HPDE6-E6E7 (cell line): ENCODE data around the gene CPSF4L.

Source experiments
- DNase-seq: peaks from one replicate; pipeline ENCODE4 v3.0.0; 2011; ENCODE audit warnings: missing footprints; ENCODE audit errors: extremely low spot score

CPSF4L gene

DNA sequence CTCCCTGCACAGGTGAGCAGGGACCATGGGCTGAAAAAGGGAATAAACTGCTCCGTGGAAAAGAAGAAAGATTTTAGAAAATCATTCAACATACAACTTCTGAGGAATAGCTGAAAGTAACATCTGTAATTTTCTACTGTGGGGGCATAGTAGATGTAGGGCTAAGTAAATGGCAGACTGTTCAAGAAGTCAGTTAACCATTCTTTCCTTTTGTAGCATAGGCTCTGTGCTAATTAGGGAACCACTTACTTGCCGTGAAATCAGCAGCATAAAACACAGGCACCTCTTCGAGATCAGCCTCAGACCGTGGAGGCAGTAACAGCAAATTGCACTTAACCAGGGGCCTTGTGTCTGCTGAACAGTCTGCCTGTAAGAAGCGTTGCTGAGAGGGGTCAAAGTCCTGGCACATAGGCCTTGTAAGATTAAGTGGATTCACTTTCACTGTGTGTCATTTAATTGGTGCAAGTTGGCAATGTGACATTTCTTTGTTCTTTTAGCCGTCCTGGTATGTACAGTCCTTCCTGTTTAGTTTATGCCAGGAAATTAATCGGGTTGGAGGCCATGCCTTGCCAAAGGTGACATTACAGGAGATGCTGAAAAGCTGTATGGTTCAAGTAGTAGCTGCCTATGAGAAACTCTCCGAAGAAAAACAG is 58.4 kb downstream of the CPSF4L start:
- DNase-seq, result no peak

DNA sequence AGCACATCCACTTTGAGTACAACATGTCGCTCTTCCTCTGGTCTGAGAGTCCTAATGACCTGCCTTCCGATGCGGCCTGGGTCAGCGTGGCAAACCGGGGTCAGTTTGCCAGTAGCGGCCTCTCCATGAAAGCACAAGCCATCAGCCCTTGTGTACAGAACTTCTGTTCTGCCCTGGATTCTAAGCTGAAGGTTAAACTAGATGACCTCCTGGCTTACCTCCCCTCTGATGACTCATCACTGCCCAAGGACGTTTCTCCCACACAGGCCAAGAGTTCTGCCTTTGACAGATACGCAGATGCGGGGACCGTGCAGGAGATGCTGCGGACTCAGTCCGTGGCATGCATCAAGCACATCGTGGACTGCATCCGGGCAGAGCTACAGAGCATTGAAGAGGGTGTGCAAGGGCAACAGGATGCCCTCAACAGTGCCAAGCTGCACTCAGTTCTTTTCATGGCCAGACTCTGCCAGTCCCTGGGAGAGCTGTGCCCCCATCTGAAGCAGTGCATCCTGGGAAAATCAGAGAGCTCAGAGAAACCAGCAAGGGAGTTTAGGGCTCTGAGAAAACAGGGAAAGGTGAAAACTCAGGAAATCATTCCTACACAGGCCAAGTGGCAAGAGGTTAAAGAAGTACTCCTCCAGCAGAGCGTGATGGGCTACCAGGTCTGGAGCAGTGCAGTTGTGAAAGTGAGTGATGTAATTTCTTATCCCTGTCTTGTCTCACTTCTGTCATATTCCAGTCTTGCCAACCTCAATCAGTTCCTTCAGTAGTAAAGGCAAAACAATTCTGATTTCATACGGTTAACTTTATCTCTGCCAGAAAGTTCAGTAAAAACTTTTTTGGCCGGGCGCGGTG is 60.2 kb downstream of the CPSF4L start:
- no peak for DNase-seq

GRCh38 chr17:73200476-73200875 is 61.2 kb downstream of the CPSF4L start:
- DNase-seq, result no peak

DNA sequence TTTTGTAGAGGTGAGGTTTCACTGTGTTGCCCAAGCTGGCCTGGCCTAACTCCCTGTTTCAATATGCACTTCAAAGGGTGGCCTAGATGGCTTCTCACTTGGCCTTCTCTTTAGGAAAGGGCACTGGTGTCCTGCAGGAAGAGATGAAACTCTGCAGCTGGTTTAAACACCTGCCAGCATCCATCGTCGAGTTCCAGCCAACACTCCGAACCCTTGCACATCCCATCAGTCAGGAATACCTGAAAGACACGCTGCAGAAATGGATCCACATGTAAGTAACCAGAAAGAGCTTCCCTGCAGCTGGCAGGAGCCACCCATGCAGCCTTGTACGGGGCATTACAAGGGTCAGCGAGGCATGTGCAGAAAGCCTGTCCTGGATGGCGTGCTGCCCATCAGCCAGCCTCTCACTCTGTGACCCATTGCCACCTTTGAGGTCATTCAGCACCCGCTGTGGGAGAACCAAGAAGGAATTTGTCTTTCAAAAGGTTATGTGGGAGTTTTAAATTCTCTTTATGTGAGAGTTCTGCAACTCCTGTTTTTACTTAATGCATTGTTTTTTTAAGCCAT is 61.8 kb downstream of the CPSF4L start:
- no peak for DNase-seq

- DNase-seq, result no peak
Measured at GRCh38 chr17:73198930-73199260, 62.8 kb downstream of the CPSF4L start.
